AG04450 (cell line): ENCODE results near the gene DCBLD2. TPM values are rescaled to one million over a fixed set of nuclear protein-coding genes. Genes with fewer than 3 reads are reported as not detected.

ENCODE experiments used
- CTCF ChIA-PET: fragments of 300-600, 350-600 bp; formaldehyde crosslinking; extraction: SDS; loops from one replicate; lab custom pipeline; 2022; ENCODE audit warnings: antibody characterized with exemption, inconsistent platforms; lab: Charles Lee
- POLR2A ChIA-PET: fragments of 350-600 bp; formaldehyde crosslinking; extraction: SDS; loops from one replicate; lab custom pipeline; 2021; ENCODE audit warnings: antibody characterized with exemption, inconsistent platforms; lab: Yijun Ruan, JAX
- DNase-seq: peaks from one replicate; pipeline ENCODE4 v3.0.0-alpha.2; 2011; ENCODE audit warnings: low read depth, low spot score
- H3K27ac ChIP-seq: one replicate; pipeline ENCODE4 v1.5.1; 2012; ENCODE audit warnings: low read depth, low read length, control low read depth
- H3K27me3 ChIP-seq: one replicate; pipeline ENCODE4 v1.6.0; 2012; ENCODE audit warnings: low read length; ENCODE audit not compliant: control insufficient read depth, insufficient read depth
- H3K4me3 ChIP-seq: 2 replicates; pipeline ENCODE4 v1.5.1; 2011; ENCODE audit warnings: mild to moderate bottlenecking, low read depth, low read length, control low read depth
- H3K9me3 ChIP-seq: 2 replicates; pipeline ENCODE4 v1.5.1; 2012; ENCODE audit warnings: low read length; ENCODE audit not compliant: control insufficient read depth, insufficient read depth
- polyA plus RNA-seq: library from polyadenylated mRNA; depleted of rRNA; stranded (reverse); fragments of >200 nt; gene quantifications from 2 replicates; pipeline ENCODE4 v1.2.3, GENCODE V29; 2011
- TF ChIP-seq, protein P1 (sequence below): IDR thresholded peaks from 2 replicates; pipeline ENCODE4 v1.5.1; 2011; ENCODE audit warnings: low read depth, low read length, control low read depth, inconsistent platforms

Gene DCBLD2
- polyA plus RNA-seq, 1 experiment = 202 TPM

DNA sequence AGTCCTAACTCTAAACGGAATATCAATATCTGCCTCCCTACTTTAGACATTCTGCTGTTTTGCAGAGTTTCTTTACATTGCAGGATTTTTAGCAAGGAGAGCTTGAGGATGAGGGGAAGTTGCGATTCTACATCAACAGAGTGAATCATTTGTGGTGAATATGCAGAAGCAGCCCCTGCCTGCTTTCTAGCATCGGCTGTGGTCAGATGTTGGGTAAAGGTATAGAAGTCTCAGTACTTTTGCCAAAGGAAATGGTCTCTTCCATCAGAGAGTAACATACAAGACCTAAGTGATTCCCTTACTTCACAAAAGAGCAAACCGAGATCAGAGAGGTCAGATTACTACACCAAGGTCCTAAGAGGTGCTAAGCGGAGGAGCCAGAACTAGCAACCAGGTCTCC is 123.1 kb downstream of the DCBLD2 start:
- peak overlapping the region; percentile 87 for H3K27ac ChIP-seq
- no peaks in the 10 kb centered on the region for H3K27me3 ChIP-seq
- DNase-seq = no peak
- TF ChIP-seq, protein P1, sequence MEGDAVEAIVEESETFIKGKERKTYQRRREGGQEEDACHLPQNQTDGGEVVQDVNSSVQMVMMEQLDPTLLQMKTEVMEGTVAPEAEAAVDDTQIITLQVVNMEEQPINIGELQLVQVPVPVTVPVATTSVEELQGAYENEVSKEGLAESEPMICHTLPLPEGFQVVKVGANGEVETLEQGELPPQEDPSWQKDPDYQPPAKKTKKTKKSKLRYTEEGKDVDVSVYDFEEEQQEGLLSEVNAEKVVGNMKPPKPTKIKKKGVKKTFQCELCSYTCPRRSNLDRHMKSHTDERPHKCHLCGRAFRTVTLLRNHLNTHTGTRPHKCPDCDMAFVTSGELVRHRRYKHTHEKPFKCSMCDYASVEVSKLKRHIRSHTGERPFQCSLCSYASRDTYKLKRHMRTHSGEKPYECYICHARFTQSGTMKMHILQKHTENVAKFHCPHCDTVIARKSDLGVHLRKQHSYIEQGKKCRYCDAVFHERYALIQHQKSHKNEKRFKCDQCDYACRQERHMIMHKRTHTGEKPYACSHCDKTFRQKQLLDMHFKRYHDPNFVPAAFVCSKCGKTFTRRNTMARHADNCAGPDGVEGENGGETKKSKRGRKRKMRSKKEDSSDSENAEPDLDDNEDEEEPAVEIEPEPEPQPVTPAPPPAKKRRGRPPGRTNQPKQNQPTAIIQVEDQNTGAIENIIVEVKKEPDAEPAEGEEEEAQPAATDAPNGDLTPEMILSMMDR = no peak
- H3K9me3 ChIP-seq = no peaks in the 10 kb centered on the region
- ChIA-PET POLR2A (interaction anchor here (0.9 to 1.4 kb wide), 2 partner anchors 13 to 185 kb away, joined by 3 to 4 read pairs; partner anchors contain the start of gene CPOX), CTCF (interaction anchor here (1.3 to 3.0 kb wide), 3 partner anchors 14 to 181 kb away, joined by 4 to 16 read pairs (median 5); no protein-coding TSS in a partner anchor)
- no peak overlapping the region for H3K4me3 ChIP-seq

DNA sequence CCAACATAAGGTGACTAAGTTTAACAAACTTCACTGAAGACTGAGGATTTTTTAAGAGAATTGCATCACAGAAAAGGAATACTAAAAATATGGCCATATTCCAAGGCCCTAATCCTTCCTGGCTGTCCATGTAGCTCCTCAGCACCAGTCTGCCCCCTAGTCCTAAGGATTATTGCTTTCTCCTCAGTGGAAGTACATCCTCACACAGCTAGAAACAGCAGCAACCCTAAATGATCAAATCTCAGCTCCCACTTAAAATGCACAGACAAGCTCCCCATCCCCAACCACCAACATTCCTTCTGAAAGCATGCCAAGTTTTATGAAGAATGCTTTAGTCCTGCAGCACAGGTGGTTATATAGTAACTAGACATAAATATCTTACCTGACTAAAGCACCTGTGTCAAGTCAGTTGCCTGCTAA is 123.7 kb downstream of the DCBLD2 start:
- DNase-seq = peak; percentile 39
- no peak overlapping the region for H3K27ac ChIP-seq
- TF ChIP-seq, protein P1 = peak; percentile 27; the same call in 1 of the 2 replicates
- ChIA-PET POLR2A (interaction anchor here (0.9 to 1.4 kb wide), 2 partner anchors 13 to 185 kb away, joined by 3 to 4 read pairs; partner anchors contain the start of gene CPOX), CTCF (interaction anchor here (1.3 to 3.0 kb wide), 3 partner anchors 14 to 180 kb away, joined by 4 to 16 read pairs (median 5); no protein-coding TSS in a partner anchor)
- H3K9me3 ChIP-seq = no peaks in the 10 kb centered on the region
- no peak overlapping the region for H3K4me3 ChIP-seq
- no peaks in the 10 kb centered on the region for H3K27me3 ChIP-seq

DNA sequence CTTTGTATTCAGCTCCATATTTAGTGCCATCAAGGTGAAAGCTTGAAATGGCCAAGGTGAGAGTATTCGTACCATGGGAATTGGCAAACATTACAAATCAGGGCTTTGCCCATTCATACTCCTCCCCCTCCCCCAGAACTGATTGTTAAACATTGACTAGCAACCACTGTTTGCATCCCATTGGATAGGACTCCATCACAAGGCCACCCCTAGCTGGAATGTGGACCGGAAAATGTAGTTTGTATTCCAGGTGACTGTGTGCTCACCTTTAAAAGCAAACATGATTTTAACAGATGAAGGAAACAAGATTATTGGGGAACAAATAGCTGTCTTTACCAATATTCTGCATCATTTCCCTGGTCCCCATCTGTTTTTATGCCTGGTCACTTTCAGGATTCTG is 124.2 kb downstream of the DCBLD2 start:
- DNase-seq = no peak
- Histone ChIP-seq H3K27me3 (no peaks in the 10 kb centered on the region), H3K4me3 (no peak overlapping the region), H3K27ac (no peak overlapping the region), H3K9me3 (no peaks in the 10 kb centered on the region)
- TF ChIP-seq, protein P1 = no peak
- POLR2A ChIA-PET = no interaction called here
- CTCF ChIA-PET = interaction anchor here (1.7 to 3.0 kb wide), 2 partner anchors 175 to 180 kb away, joined by 5 to 16 read pairs; no protein-coding TSS in a partner anchor

DNA sequence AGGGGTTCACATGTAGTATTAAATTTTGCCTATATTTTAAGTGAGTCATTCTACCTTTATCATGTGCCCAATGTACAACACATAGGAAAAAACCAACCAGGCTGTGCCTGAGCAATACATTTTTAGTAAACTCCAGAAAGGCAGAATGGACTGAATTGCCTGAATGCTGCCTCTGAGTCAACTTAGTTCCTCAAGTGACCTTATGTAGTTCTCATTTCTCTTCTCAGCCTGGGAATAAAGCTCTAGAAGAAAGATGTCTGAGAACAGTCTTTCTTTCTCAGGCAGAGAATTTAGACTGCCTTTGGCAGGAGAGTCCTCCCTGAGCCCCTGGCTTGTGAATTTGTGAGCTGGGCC is 125.4 kb downstream of the DCBLD2 start:
- TF ChIP-seq, protein P1 = no peak
- ChIA-PET POLR2A (no interaction called here), CTCF (no interaction called here)
- Histone ChIP-seq H3K27ac (no peak overlapping the region), H3K4me3 (no peak overlapping the region), H3K27me3 (no peaks in the 10 kb centered on the region), H3K9me3 (no peaks in the 10 kb centered on the region)
- DNase-seq = no peak

DNA sequence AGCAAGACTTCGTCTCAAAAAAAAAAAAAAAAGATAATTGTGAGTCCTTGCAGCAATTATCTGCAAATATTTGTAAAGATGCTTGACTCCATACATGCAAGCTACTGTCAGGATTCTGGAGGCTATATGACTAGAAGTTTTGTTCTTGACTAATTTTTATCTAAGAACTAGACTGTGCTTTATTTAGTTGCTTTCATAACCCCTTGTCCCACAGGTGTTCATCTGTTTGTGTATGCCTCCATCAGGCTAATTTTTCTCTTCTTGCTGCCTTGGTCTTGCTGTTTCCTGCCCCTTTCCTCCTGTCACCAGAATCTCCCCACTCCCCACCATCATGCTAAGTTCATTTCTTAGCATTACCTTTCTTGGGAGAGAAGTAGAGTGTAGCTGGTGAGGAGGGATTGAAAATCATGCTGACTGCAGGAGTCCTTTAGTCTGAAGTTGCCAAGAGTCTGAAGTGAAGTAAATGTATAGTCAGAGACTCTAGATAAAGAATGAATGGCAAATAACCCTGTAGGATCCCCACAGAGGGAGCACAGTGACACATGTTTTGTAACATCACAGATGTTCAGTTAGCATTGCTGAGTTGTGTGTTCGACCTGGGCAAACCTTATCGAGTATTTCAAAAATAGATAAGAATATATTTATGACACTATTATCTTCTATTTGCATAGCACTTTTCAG is 125.9 kb downstream of the DCBLD2 start:
- TF ChIP-seq, protein P1 = no peak
- POLR2A ChIA-PET = no interaction called here
- H3K27me3 ChIP-seq = no peaks in the 10 kb centered on the region
- H3K4me3 ChIP-seq = no peak overlapping the region
- no peak for DNase-seq
- no peak overlapping the region for H3K27ac ChIP-seq
- CTCF ChIA-PET = no interaction called here
- H3K9me3 ChIP-seq = no peaks in the 10 kb centered on the region
